ENCODE measurements around the gene FOXL1. TPM values are rescaled to one million over a fixed set of nuclear protein-coding genes. Genes with fewer than 3 reads are reported as not detected.

The FOXL1 gene
- total and polyA plus RNA-seq, 2 of the 13 experiments (the other 11 are each of a cell fraction or from before 2014, with no cell fraction given): not detected

DNA sequence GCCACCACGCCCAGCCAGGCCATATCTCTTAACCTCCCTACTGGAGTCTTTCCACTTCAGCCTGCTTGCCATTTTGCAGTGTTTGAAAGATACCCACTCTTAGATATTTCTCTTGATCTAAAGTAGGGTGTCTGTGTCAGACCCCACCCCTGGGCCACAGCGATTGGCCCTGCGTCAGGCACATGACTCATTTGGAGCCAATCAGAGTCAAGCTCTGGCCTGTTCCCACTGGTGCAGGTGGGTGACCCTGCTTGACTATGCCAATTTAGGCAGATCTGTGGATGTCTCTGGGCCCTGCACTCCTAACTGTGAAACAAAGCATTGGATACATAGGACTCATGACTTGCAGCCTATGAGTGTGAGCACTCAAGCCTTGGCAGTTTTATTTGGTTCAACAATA is 27.6 kb downstream of the FOXL1 start:
- Histone ChIP-seq H3K27me3 (ENCODE audit: control insufficient read depth in 1 of 2, insufficient read depth in 2 of 2, low read length in 2 of 2) (peaks cover 2 to 18% of the 10 kb centered on the region in 2 experiments; a peak in 2 of 5 replicates), H3K4me3 (replicated peaks in 1 of 3; ENCODE audit: insufficient read depth in 1 of 3, low read depth in 2 of 3, low read length in 3 of 3) (no peak overlapping the region), H4K20me1 (ENCODE audit: insufficient read depth, low read length) (no peaks in the 10 kb centered on the region), H3K79me2 (ENCODE audit: insufficient read depth, low read length) (no peaks in the 10 kb centered on the region), H3K27ac (ENCODE audit: extremely low read length, insufficient read depth, low read length) (no peak overlapping the region), H3K4me1 (ENCODE audit: insufficient read depth, low read length) (peaks cover 5% of the 10 kb centered on the region), H3K9ac (ENCODE audit: insufficient read depth, low read depth, low read length) (no peak overlapping the region), H3K9me3 (ENCODE audit: low read length) (no peaks in the 10 kb centered on the region), H2AFZ (ENCODE audit: low read length) (no peak overlapping the region), H3K4me2 (ENCODE audit: low read depth, low read length) (no peak overlapping the region), H3K36me3 (replicated peaks in 1 of 2; ENCODE audit: control insufficient read depth in 1 of 2, insufficient read depth in 2 of 2, low read length in 2 of 2) (no peaks in the 10 kb centered on the region)
- BruUV-seq (replicated peaks): no TSS peak
- ChIA-PET CTCF (ENCODE audit: low intra/inter-chr PET ratio, low total read pairs) (no interaction called here), POLR2A (no interaction called here)
- no peak for ATAC-seq
- intact Hi-C loops (cut with micrococcal nuclease; ENCODE audit: unreplicated experiment) (no loop called here), in situ Hi-C loops (cut with HindIII; ENCODE audit: extremely low pct_ligation_motif_present, low pct_unique_long_range_greater_than_20kb) (no loop called here)
- FAIRE-seq: no peak
- no peak for DNase-seq (ENCODE audit: low spot score)
- WGBS (ENCODE audit: low lambda C conversion rate): 83% methylated on average over 3 of the region's 3 CpGs
- no peak for TF ChIP-seq ZBTB46 (CRISPR knock-in tag; IDR thresholded peaks at IDR 0.05; ENCODE audit: borderline replicate concordance)
- no peak for TF ChIP-seq ZNF724P (CRISPR knock-in tag; IDR thresholded peaks at IDR 0.05; ENCODE audit: borderline replicate concordance)
- TF ChIP-seq SOX13 (IDR thresholded peaks at IDR 0.05): no peak
- TF ChIP-seq SOX13 (CRISPR knock-in tag; conservative IDR thresholded peaks at IDR 0.05 in 1 of 2, IDR thresholded peaks at IDR 0.05 in 1 of 2): no peak
- TF ChIP-seq ZSCAN25 (CRISPR knock-in tag; IDR thresholded peaks at IDR 0.05): no peak
- TF ChIP-seq MAFG (CRISPR knock-in tag; IDR thresholded peaks at IDR 0.05): no peak
- TF ChIP-seq ZBTB49 (CRISPR knock-in tag; IDR thresholded peaks at IDR 0.05; ENCODE audit: borderline replicate concordance): no peak
- no peak for TF ChIP-seq HOXD1 (CRISPR knock-in tag; IDR thresholded peaks at IDR 0.05)
- no peak for TF ChIP-seq SMAD1 (CRISPR knock-in tag; IDR thresholded peaks at IDR 0.05; ENCODE audit: borderline replicate concordance, low read depth)
- TF ChIP-seq ATF2 (CRISPR knock-in tag; IDR thresholded peaks at IDR 0.05): no peak
- TF ChIP-seq REST (IDR thresholded peaks at IDR 0.05; ENCODE audit: borderline replicate concordance in 1 of 2, low read depth in 1 of 2, low read length in 2 of 2): no peak
- TF ChIP-seq HMGA1 (CRISPR knock-in tag; conservative IDR thresholded peaks at IDR 0.05): no peak
- TF ChIP-seq IKZF5 (CRISPR knock-in tag; IDR thresholded peaks at IDR 0.05): no peak
- no peak for TF ChIP-seq ZNF616 (CRISPR knock-in tag; IDR thresholded peaks at IDR 0.05; ENCODE audit: low read depth)
- no peak for TF ChIP-seq MTA3 (CRISPR knock-in tag; IDR thresholded peaks at IDR 0.05)
